ENCODE results near the gene BCL2L2.
"Not testable (repeated sequence)": the region's sequence is repeated elsewhere in the genome, so short reads cannot be mapped to it uniquely, and the experiment has no call there.

BCL2L2 gene

GRCh38 chr14:23306412-23307145 lies at the start of gene BCL2L2:
TSS of gene BCL2L2 (plus strand) at chr14:23306833. CDS start at chr14:23307768, 935 bp downstream.
- DNase-seq (ENCODE audit: low spot score), result peak; percentile 88

- no peak for DNase-seq (ENCODE audit: low spot score)
These were observed 48.4 kb upstream of the BCL2L2 start for GRCh38 chr14:23258256-23258655.

- no peak for DNase-seq (ENCODE audit: low spot score)
These were observed 47.2 kb upstream of the BCL2L2 start for GRCh38 chr14:23259426-23259825.

- not testable (repeated sequence) for DNase-seq (ENCODE audit: low spot score)
These were observed 45.8 kb upstream of the BCL2L2 start for GRCh38 chr14:23260849-23261248.

- DNase-seq (ENCODE audit: low spot score), result no peak
These were observed 37.4 kb upstream of the BCL2L2 start for GRCh38 chr14:23269193-23269592.

- no peak for DNase-seq (ENCODE audit: low spot score)
These were observed 31.2 kb upstream of the BCL2L2 start for GRCh38 chr14:23275412-23275811.

- no peak for DNase-seq (ENCODE audit: low spot score)
These were observed 29.4 kb upstream of the BCL2L2 start for GRCh38 chr14:23277189-23277588.

- DNase-seq (ENCODE audit: low spot score), result not testable (repeated sequence)
These were observed 28.7 kb upstream of the BCL2L2 start for GRCh38 chr14:23277928-23278327.

- no peak for DNase-seq (ENCODE audit: low spot score)
These were observed 25.4 kb upstream of the BCL2L2 start for GRCh38 chr14:23281247-23281646.

GRCh38 chr14:23284654-23285529 lies 21.7 kb upstream of the BCL2L2 start:
- no peak for DNase-seq (ENCODE audit: low spot score)

- no peak for DNase-seq (ENCODE audit: low spot score)
These were observed 21.1 kb upstream of the BCL2L2 start for GRCh38 chr14:23285530-23286019.

GRCh38 chr14:23286020-23286901 lies 20.4 kb upstream of the BCL2L2 start, which contains the start of gene HOMEZ:
TSS of gene HOMEZ (minus strand) at chr14:23286132. CDS start at chr14:23285952, 180 bp downstream.
- DNase-seq (ENCODE audit: low spot score), result peak; percentile 98

GRCh38 chr14:23286902-23287479 lies 19.6 kb upstream of the BCL2L2 start:
- DNase-seq (ENCODE audit: low spot score), result no peak

GRCh38 chr14:23294734-23295561 lies 11.7 kb upstream of the BCL2L2 start:
- no peak for DNase-seq (ENCODE audit: low spot score)

GRCh38 chr14:23296012-23296777 lies 10.4 kb upstream of the BCL2L2 start:
- no peak for DNase-seq (ENCODE audit: low spot score)

GRCh38 chr14:23297096-23297495 lies 9.5 kb upstream of the BCL2L2 start:
- DNase-seq (ENCODE audit: low spot score), result no peak

GRCh38 chr14:23297611-23298277 lies 8.9 kb upstream of the BCL2L2 start:
- DNase-seq (ENCODE audit: low spot score), result no peak

GRCh38 chr14:23299211-23299957 lies 7.2 kb upstream of the BCL2L2 start:
- DNase-seq (ENCODE audit: low spot score), result no peak
